Natural killer cell treated with Interleukin-12 subunit alpha and Interleukin-12 subunit beta and Interleukin-15 and Interleukin-18, amount 100 ng/mL, for 72 hours (primary cell): ENCODE results near the gene MDP1. TPM values are rescaled to one million over a fixed set of nuclear protein-coding genes. Genes with fewer than 3 reads are reported as not detected.

Experiments
- ATAC-seq, 2 donors: fragments of 150-1000 bp; cut with Tn5 transposase in 1 of 2; sonication (Bioruptor Pico), chemical (Tn5 transposase) in 1 of 2; 2 replicates each; pipeline ENCODE4 v1.10.0; 2021
- DNase-seq: peaks from one replicate; pipeline ENCODE4 v3.0.0; 2022; ENCODE audit warnings: low spot score
- H3K27ac Mint-ChIP-seq, 2 donors: 1 replicate in 1 of 2; 2 replicates in 1 of 2; pipeline ENCODE4 v1.8.0; 2022; ENCODE audit warnings: mixed read lengths in 2 of 2, mild to moderate bottlenecking in 1 of 2, moderate library complexity in 1 of 2
- H3K27me3 Mint-ChIP-seq, 2 donors: 1 replicate in 1 of 2; 2 replicates in 1 of 2; pipeline ENCODE4 v1.8.0; 2022; ENCODE audit warnings: mixed read lengths in 2 of 2
- H3K36me3 Mint-ChIP-seq: one replicate; pipeline ENCODE4 v1.8.0; 2022; ENCODE audit warnings: mixed read lengths
- H3K4me1 Mint-ChIP-seq, 2 donors: 1 replicate in 1 of 2; 2 replicates in 1 of 2; pipeline ENCODE4 v1.8.0; 2022; ENCODE audit warnings: low read depth in 2 of 2, mixed read lengths in 2 of 2, mild to moderate bottlenecking in 1 of 2
- H3K4me3 Mint-ChIP-seq: one replicate; pipeline ENCODE4 v1.8.0; 2022; ENCODE audit warnings: mixed read lengths
- H3K9me3 Mint-ChIP-seq: 2 replicates; pipeline ENCODE4 v1.8.0; 2022; ENCODE audit warnings: mixed read lengths
- total RNA-seq, 2 donors: library from RNA; stranded (reverse); gene quantifications; one replicate each; pipeline ENCODE4 v1.2.3, GENCODE V29; 2022

MDP1 gene
- total RNA-seq, 2 donors from 2014 or later = 9.1 to 11.3 TPM

DNA sequence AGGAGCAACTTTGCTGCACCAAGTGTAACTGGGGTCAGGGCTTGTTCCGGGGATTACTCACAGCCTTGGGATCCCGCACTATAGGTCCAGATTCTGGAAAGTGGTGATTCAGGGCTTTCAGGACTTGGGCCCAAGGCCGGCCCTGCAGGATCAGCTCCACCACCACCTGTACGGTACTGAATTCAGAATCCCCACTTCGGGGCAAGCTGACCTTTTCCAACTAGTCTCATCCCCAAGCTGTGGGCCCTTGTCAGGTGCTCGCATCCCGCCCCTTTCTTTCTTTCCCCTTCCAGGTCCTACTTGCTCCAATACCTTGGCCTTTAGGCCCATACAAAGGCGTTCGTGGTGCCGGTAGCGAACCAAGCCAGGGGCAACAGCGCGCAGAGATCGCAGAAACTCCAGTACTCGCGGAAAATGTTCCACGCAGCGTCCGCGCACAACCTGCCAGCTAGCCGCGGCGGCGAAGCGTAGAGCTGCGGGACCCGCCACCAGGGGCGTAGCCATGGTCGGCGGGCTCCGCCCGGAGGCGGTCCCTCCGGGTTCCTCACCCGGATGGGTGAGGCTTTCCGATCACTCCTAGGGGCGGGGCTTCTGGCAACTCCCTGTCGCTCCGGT is 26.1 kb upstream of the MDP1 start:
- Mint-ChIP-seq H3K9me3 (no peaks in the 10 kb centered on the region), H3K36me3 (peaks cover 25% of the 10 kb centered on the region), H3K4me1 (peaks cover 46 to 59% of the 10 kb centered on the region in 2 donors), H3K27ac (peak overlapping the region; percentile 94 to 96), H3K27me3 (no peaks in the 10 kb centered on the region), H3K4me3 (peak overlapping the region; percentile 95)
- DNase-seq = peak; percentile 96
- peak; percentile 92 for ATAC-seq

GRCh38 chr14:24240110-24240918 is 24.4 kb upstream of the MDP1 start:
- H3K27ac Mint-ChIP-seq = peak overlapping the region; percentile 94 to 96
- H3K27me3 Mint-ChIP-seq = no peaks in the 10 kb centered on the region
- H3K9me3 Mint-ChIP-seq = no peaks in the 10 kb centered on the region
- no peak for ATAC-seq
- DNase-seq = no peak
- peaks cover 55 to 67% of the 10 kb centered on the region in 2 donors for H3K4me1 Mint-ChIP-seq
- peak overlapping the region; percentile 95 for H3K4me3 Mint-ChIP-seq
- peaks cover 35% of the 10 kb centered on the region for H3K36me3 Mint-ChIP-seq

DNA sequence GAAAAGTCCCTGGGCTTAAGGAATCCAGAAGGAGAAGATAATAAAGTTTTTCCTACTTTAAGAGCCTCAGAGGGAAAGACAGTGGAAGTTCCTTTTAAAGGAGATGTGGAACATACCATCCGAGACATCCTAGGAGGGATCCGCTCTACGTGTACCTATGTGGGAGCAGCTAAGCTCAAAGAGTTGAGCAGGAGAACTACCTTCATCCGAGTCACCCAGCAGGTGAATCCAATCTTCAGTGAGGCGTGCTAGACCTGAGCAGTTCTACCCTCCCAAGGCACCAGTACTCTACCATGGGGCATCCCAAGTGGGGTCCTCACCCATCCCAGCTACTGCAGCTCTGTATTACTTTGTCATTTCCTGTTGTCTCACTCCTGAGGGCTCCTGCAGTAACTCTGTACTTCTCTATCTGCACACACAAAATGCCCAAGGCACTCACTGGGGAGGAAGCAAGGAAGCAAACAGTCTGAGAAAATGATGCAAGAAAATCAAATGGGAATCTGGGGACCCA is 22.7 kb upstream of the MDP1 start:
- H3K27ac Mint-ChIP-seq = peak overlapping the region; percentile 94 to 96
- no peaks in the 10 kb centered on the region for H3K27me3 Mint-ChIP-seq
- H3K9me3 Mint-ChIP-seq = no peaks in the 10 kb centered on the region
- DNase-seq (no peak), ATAC-seq (no peak)
- H3K4me3 Mint-ChIP-seq = peak overlapping the region; percentile 11
- H3K4me1 Mint-ChIP-seq = peaks cover 61 to 71% of the 10 kb centered on the region in 2 donors
- H3K36me3 Mint-ChIP-seq = peaks cover 41% of the 10 kb centered on the region

DNA sequence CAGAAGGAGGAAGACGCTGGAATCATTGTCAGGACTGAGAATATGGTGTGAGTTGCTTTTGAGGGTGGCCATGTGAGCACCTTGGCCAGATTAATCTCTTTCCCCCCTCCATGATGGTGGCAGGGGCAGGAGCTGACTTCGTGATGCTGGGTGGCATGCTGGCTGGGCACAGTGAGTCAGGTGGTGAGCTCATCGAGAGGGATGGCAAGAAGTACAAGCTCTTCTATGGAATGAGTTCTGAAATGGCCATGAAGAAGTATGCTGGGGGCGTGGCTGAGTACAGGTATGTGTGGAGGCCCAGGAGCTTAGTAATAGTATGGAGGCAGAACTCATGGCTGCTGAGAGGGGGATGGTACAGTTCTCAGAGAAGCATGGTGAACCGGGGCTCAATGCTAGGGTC is 22.3 kb upstream of the MDP1 start:
- peaks cover 41% of the 10 kb centered on the region for H3K36me3 Mint-ChIP-seq
- peak overlapping the region; percentile 94 to 96 for H3K27ac Mint-ChIP-seq
- H3K4me1 Mint-ChIP-seq = peaks cover 64 to 75% of the 10 kb centered on the region in 2 donors
- ATAC-seq = no peak
- DNase-seq = no peak
- H3K27me3 Mint-ChIP-seq = no peaks in the 10 kb centered on the region
- no peaks in the 10 kb centered on the region for H3K9me3 Mint-ChIP-seq
- H3K4me3 Mint-ChIP-seq = no peak overlapping the region

DNA sequence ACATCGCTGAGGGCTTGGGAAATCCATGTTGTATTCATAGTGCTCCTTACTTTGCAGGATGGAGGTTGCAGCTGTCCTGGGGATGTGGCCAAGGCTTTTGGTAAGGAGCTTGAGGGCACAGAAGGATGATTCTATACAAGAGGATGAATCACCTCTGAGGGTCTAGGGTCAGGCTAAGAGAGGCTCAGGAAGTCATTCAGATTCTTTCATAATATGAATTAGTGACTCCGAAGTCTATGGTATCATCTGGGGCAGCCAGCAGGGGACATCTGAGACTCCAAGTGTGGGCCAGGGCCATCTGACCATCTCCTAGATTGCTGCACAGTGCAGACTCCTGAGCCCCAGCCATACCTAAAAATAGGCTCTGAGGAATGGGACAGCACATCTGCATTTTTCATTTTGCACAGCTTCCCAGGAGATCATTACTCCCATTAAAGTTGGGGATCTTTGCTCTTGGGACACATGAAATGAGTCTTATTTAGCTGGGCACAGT is 21.6 kb upstream of the MDP1 start:
- Mint-ChIP-seq H3K27ac (peak overlapping the region; percentile 94 to 96), H3K9me3 (no peaks in the 10 kb centered on the region), H3K27me3 (no peaks in the 10 kb centered on the region), H3K4me1 (peaks cover 66 to 79% of the 10 kb centered on the region in 2 donors), H3K36me3 (peaks cover 41% of the 10 kb centered on the region), H3K4me3 (no peak overlapping the region)
- ATAC-seq = no peak
- DNase-seq = no peak

GRCh38 chr14:24236689-24237462 is 21.0 kb upstream of the MDP1 start:
- H3K27ac Mint-ChIP-seq = peak overlapping the region; percentile 94 to 96

DNA sequence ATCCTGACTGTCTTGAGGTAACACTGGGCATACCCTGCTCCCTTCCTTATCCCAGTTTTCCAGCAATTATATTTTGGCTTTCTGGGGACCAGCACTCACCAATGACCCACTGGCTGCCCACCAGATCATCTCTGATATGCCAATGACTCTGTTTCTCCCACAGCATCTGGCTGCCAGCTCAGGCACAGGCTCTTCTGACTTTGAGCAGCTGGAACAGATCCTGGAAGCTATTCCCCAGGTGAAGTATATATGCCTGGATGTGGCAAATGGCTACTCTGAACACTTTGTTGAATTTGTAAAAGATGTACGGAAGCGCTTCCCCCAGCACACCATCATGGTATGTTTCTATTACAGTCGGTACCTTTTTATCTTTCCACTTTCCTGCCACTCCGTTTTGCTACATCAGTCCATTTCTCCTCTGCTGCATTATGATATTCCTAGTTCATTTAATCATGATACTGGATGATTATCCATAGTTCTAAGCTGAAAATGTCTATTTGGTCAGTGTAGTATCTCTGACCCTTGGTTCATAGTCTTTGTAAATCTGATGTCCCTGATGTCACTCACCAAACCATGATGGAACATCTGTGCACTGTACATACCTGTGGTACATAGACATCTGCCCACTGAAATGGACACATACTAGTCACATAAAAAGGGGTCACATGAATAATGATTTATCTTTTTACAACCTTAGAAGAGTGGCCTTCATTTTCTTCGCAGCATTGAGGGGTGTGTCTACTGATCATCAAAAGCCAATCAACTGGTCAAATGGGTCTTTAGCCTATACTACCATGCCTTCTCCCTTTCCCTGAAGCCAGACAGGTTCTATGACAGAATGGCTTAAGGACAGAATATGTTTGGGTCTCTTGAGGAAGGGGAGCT is 20.2 kb upstream of the MDP1 start:
- ATAC-seq (no peak), DNase-seq (no peak)
- H3K27me3 Mint-ChIP-seq = no peaks in the 10 kb centered on the region
- H3K36me3 Mint-ChIP-seq = peaks cover 41% of the 10 kb centered on the region
- no peaks in the 10 kb centered on the region for H3K9me3 Mint-ChIP-seq
- H3K27ac Mint-ChIP-seq = peak overlapping the region; percentile 29 to 31
- peaks cover 62 to 79% of the 10 kb centered on the region in 2 donors for H3K4me1 Mint-ChIP-seq
- H3K4me3 Mint-ChIP-seq = peak overlapping the region; percentile 23

More at GRCh38 chr14:24236689-24237462, 21.0 kb upstream of the MDP1 start:
- Mint-ChIP-seq H3K4me1 (peaks cover 64 to 75% of the 10 kb centered on the region in 2 donors), H3K4me3 (no peak overlapping the region), H3K27me3 (no peaks in the 10 kb centered on the region), H3K9me3 (no peaks in the 10 kb centered on the region), H3K36me3 (peaks cover 41% of the 10 kb centered on the region)
- ATAC-seq = no peak
- DNase-seq = no peak

GRCh38 chr14:24234095-24235005 is 18.5 kb upstream of the MDP1 start:
- ATAC-seq (no peak), DNase-seq (no peak)
- Mint-ChIP-seq H3K4me3 (peak overlapping the region; percentile 91), H3K4me1 (peaks cover 47 to 64% of the 10 kb centered on the region in 2 donors), H3K36me3 (peaks cover 36% of the 10 kb centered on the region), H3K27me3 (no peaks in the 10 kb centered on the region), H3K27ac (peak overlapping the region; percentile 68 to 95), H3K9me3 (no peaks in the 10 kb centered on the region)

DNA sequence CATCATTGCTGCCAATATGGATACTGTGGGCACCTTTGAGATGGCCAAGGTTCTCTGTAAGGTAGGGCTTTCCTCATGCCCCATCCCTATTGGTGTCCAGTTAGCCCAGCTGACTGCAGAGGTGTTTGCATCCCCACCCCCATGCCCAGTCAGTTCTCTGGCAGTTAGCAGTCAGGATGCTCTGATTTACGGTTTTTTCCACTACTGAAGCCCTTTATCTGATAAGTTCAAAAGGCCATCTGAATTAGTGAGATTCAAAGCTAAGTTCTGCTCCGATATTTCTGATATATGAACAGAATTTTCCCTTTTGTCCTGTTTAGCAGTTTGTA is 17.6 kb upstream of the MDP1 start:
- no peak for DNase-seq
- Mint-ChIP-seq H3K27ac (peak overlapping the region; percentile 68 to 95), H3K27me3 (no peaks in the 10 kb centered on the region), H3K4me1 (peaks cover 44 to 56% of the 10 kb centered on the region in 2 donors), H3K9me3 (no peaks in the 10 kb centered on the region), H3K4me3 (peak overlapping the region; percentile 91), H3K36me3 (peaks cover 28% of the 10 kb centered on the region)
- no peak for ATAC-seq

GRCh38 chr14:24232645-24233537 is 17.0 kb upstream of the MDP1 start, which contains the start of gene GMPR2:
Gene GMPR2, plus strand, starts transcription at chr14:24232929. Its CDS starts 325 bp downstream, at chr14:24233254.
- H3K27ac Mint-ChIP-seq = peak within 1 kb of the TSS; percentile 68 to 95
- H3K27me3 Mint-ChIP-seq = no peaks in the 10 kb centered on the region
- peaks cover 39 to 53% of the 10 kb centered on the region in 2 donors for H3K4me1 Mint-ChIP-seq
- peaks cover 25% of the 10 kb centered on the region for H3K36me3 Mint-ChIP-seq
- no peak for DNase-seq
- no peaks in the 10 kb centered on the region for H3K9me3 Mint-ChIP-seq
- peak within 1 kb of the TSS; percentile 91 for H3K4me3 Mint-ChIP-seq
- peak; percentile 69 to 77 for ATAC-seq

DNA sequence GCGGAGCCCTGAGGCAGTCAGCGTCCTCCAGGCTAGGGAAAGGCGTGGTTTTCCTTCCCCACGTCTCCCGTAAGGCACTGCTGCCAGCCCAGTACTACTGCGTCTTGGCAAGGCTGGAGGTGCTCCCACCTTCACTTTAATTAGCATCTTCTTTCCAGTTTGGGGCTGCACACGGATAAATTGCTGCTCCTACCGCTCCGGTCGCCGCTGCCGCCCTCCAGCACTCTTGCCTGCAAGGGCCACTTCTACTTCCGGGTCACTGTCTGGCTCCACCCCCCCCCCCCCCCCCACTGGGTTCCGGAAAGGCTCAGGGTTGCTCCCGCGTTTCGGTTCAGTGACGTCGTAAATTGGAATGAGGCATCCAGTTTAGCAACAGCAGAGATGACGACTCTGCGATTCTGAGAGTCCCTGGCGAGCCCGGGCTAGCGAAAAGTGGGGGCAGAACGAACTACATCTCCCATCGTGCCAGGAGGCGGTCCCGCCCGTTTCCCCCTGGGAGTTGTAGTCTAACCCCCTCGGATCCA is 16.3 kb upstream of the MDP1 start, which contains the start of gene NEDD8:
NEDD8 (minus strand) TSS at position 247 of the 524 bp plus-strand sequence; CDS start at position 147, 100 bp downstream.
- no peaks in the 10 kb centered on the region for H3K27me3 Mint-ChIP-seq
- H3K36me3 Mint-ChIP-seq = peaks cover 23% of the 10 kb centered on the region
- H3K4me3 Mint-ChIP-seq = peak within 1 kb of the TSS; percentile 91
- no peaks in the 10 kb centered on the region for H3K9me3 Mint-ChIP-seq
- peaks cover 37 to 50% of the 10 kb centered on the region in 2 donors for H3K4me1 Mint-ChIP-seq
- peak within 1 kb of the TSS; percentile 68 to 95 for H3K27ac Mint-ChIP-seq
- DNase-seq (peak; percentile 94), ATAC-seq (peak; percentile 92 to 96)
